ENCODE measurements around the gene GYS2. TPM values are rescaled to one million over a fixed set of nuclear protein-coding genes. Genes with fewer than 3 reads are reported as not detected.
A peak's percentile ranks its signal among the peaks of the same experiment; 100 is the strongest.

GYS2 gene
- total and polyA plus RNA-seq, 2 of the 4 experiments (the other 2 are of a cell fraction), result not detected

DNA sequence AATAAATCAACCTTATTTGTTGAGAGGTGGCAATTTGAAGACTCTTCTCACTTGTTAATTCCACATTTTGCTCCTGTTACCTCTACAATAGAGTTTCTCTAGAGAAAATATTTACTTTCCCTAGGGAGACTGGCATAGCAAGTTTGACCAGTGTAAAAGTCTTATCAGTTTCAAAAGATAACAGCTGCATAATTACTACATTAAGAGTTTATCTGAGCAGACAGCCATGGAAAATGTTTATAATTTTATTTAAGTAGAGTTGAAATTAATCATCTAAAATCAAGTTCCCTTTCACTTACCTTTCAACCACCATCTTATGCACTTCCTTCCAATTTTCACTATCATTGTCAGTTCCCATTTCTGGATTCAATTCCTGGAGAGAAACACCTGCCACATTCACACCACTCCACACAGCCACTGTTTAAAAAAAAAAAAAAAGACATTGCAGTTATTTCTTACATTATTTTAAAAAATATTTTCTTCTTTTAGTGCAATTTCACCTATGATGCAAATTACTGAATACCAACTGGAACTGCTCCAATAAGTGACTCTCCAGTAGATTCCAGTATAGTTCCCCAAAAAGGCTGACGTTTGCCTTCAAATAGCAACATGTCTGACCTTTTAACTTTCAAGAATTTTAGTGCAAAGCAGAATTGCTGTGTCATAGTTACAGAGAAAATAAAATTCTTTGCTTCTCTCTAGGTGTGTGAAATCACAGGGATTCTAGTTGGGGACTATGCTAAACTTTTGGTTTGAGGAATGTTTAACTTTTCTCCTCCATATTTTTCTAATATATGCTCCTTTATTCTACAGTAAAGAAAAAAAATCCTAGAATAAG, 33.6 kb upstream of the GYS2 start:
- CTCF ChIA-PET, result interaction anchor here (0.5 kb wide), 1 partner anchor 665 kb away, joined by 8 read pairs; no protein-coding TSS in a partner anchor
- H4K5ac ChIP-seq (ENCODE audit: low read depth, low read length), result no peak overlapping the region
- TF ChIP-seq MAFK (IDR thresholded peaks at IDR 0.05; ENCODE audit: low read depth, low read length) (peak; percentile 43; the same call in 1 of the 2 replicates), NFE2L2 (IDR thresholded peaks at IDR 0.05; ENCODE audit: low read depth, low read length) (peak; percentile 85), CEBPB (IDR thresholded peaks at IDR 0.05; ENCODE audit: low read depth, low read length) (no peak)
- peaks cover 8 to 11% of the 10 kb centered on the region in 2 experiments for H3K79me1 ChIP-seq (ENCODE audit: low read depth in 1 of 2, low read length in 2 of 2)
- peaks cover 34% of the 10 kb centered on the region for H3K36me3 ChIP-seq (ENCODE audit: control insufficient read depth, insufficient read depth, low read length)
- H2AK5ac ChIP-seq (ENCODE audit: low read depth, low read length), result no peak overlapping the region
- H2BK20ac ChIP-seq (ENCODE audit: low read depth, low read length), result no peak overlapping the region
- H3K27me3 ChIP-seq (ENCODE audit: control insufficient read depth, insufficient read depth, low read length), result no peaks in the 10 kb centered on the region
- H3K27ac ChIP-seq (ENCODE audit: insufficient read depth, low read length), result no peak overlapping the region
- H3K56ac ChIP-seq (ENCODE audit: extremely low read depth, insufficient read depth, low read length), result no peak overlapping the region
- BruUV-seq (replicated peaks), result no TSS peak
- H3K9me3 ChIP-seq (ENCODE audit: control insufficient read depth, insufficient read depth, low read length), result no peaks in the 10 kb centered on the region
- H2BK15ac ChIP-seq (ENCODE audit: low read depth, low read length), result no peak overlapping the region
- no peak overlapping the region for H3K23ac ChIP-seq (ENCODE audit: low read depth, low read length)
- H4K91ac ChIP-seq (ENCODE audit: insufficient read depth, low read depth, low read length), result no peak overlapping the region
- H3K4ac ChIP-seq (ENCODE audit: low read depth, low read length), result no peak overlapping the region
- dilution Hi-C loops (cut with HindIII; ENCODE audit: low sequenced_read_pairs, unreplicated experiment) (no loop called here), in situ Hi-C loops (cut with MboI; ENCODE audit: low sequenced_read_pairs) (no loop called here), intact Hi-C loops (cut with micrococcal nuclease) (no loop called here)
- ATAC-seq (ENCODE audit: low read depth) (no peak; the same call in 1 of the 2 replicates), DNase-seq (peak; percentile 47)
- no peak overlapping the region for H3K9ac ChIP-seq (ENCODE audit: low read depth, low read length)
- no peak overlapping the region for H3K18ac ChIP-seq (ENCODE audit: low read depth, low read length)
- no CpG with 5 or more reads among the region's 1 CpG for WGBS, 2 experiments (ENCODE audit: extremely low coverage in 2 of 2, insufficient read length in 1 of 2)
- H3K4me1 ChIP-seq (ENCODE audit: control insufficient read depth, insufficient read depth, low read length), result no peaks in the 10 kb centered on the region; the same call in 1 of the 2 replicates
- no peak overlapping the region for H2AK9ac ChIP-seq (replicated peaks; ENCODE audit: low read depth, low read length, poor library complexity)
- H2AFZ ChIP-seq (replicated peaks; ENCODE audit: low read length, poor library complexity), result no peak overlapping the region
- H4K8ac ChIP-seq (ENCODE audit: low read depth in 2 of 2, low read length in 2 of 2), result no peak overlapping the region
- no peak overlapping the region for H3K4me3 ChIP-seq (ENCODE audit: insufficient read depth, low read depth, low read length)
- no peaks in the 10 kb centered on the region for H3K9me1 ChIP-seq (ENCODE audit: insufficient read depth, low read length)
- POLR2A ChIA-PET (ENCODE audit: unreplicated experiment), result no interaction called here
- no peak overlapping the region for H3K14ac ChIP-seq (replicated peaks; ENCODE audit: low read depth, low read length)
- H4K20me1 ChIP-seq (ENCODE audit: insufficient read depth, low read length), result no peaks in the 10 kb centered on the region
- no peak overlapping the region for H2BK120ac ChIP-seq (ENCODE audit: low read depth, low read length)
- peak overlapping the region; percentile 33 for H2BK5ac ChIP-seq (ENCODE audit: low read depth, low read length, poor library complexity, severe bottlenecking)
- H3K4me2 ChIP-seq (ENCODE audit: low read depth, low read length), result no peak overlapping the region

All from IMR-90 (cell line).